Tibial nerve (tissue), 3 donors: Measurements from ENCODE around the gene KCNN4.

Experiments
- EP300 ChIP-seq, 2 donors: sonication (generic); formaldehyde crosslinking; IDR thresholded peaks; one replicate each; pipeline ENCODE4 v1.6.1; 2017; ENCODE audit warnings: antibody characterized with exemption in 2 of 2, mild to moderate bottlenecking in 1 of 2
- POLR2A ChIP-seq, 2 donors: fragments of 450-650 bp; IDR thresholded peaks; one replicate each; pipeline ENCODE4 v1.6.1; 2017; ENCODE audit warnings: antibody characterized with exemption in 2 of 2, mild to moderate bottlenecking in 2 of 2, moderate library complexity in 2 of 2

- TF ChIP-seq POLR2A (IDR thresholded peaks at IDR 0.05) (no peak), EP300 (IDR thresholded peaks at IDR 0.05) (no peak)
These were observed 13.5 kb downstream of the KCNN4 start for GRCh38 chr19:43767316-43767715.
